PC-3 (cell line): ENCODE measurements around the gene MACROD1.

ENCODE experiments used
- CTCF ChIP-seq: fragments of 300-600 bp; sonication (generic); conservative IDR thresholded peaks from 2 replicates; pipeline ENCODE4 v1.5.1; 2017; ENCODE audit warnings: antibody characterized with exemption, low read depth, mild to moderate bottlenecking, low read length
- EZH2phosphoT487 ChIP-seq: fragments of 300-600 bp; sonication (generic); IDR thresholded peaks from 2 replicates; pipeline ENCODE4 v1.6.1; 2018; ENCODE audit warnings: mild to moderate bottlenecking, antibody characterized with exemption, low read length, borderline replicate concordance

GRCh38 chr11:64115531-64116522 is 50.1 kb downstream of the MACROD1 start:
- no peak for TF ChIP-seq EZH2phosphoT487
- TF ChIP-seq CTCF: no peak
